ENCODE results near the gene CDC42EP4.

The CDC42EP4 gene

GRCh38 chr17:73349647-73350046 lies 37.8 kb upstream of the CDC42EP4 start:
- no peak overlapping the region for H3K4me3 ChIP-seq (IDR thresholded peaks at IDR 0.05; ENCODE audit: insufficient read depth, low read depth, low read length)
- no peaks in the 10 kb centered on the region for H3K79me2 ChIP-seq (ENCODE audit: insufficient read depth, low read depth)
- H3K27ac ChIP-seq = no peak overlapping the region
- H2AFZ ChIP-seq (ENCODE audit: low read depth) = no peak overlapping the region
- H3K9ac ChIP-seq = no peak overlapping the region
- H3K27me3 ChIP-seq (ENCODE audit: insufficient read depth, low read depth) = no peaks in the 10 kb centered on the region; the same call in 1 of the 2 replicates
- no peak for TF ChIP-seq CTCF (conservative IDR thresholded peaks at IDR 0.05; ENCODE audit: low read depth, low read length)
- H3K4me1 ChIP-seq (ENCODE audit: low read depth, poor library complexity, severe bottlenecking) = peaks cover 2% of the 10 kb centered on the region
- H3K4me2 ChIP-seq = no peak overlapping the region
- H4K20me1 ChIP-seq (ENCODE audit: insufficient read depth) = no peaks in the 10 kb centered on the region
- no peaks in the 10 kb centered on the region for H3K36me3 ChIP-seq (ENCODE audit: insufficient read depth)

GRCh38 chr17:73349138-73349537 lies 37.3 kb upstream of the CDC42EP4 start:
- no peak for TF ChIP-seq CTCF (conservative IDR thresholded peaks at IDR 0.05; ENCODE audit: low read depth, low read length)
- Histone ChIP-seq H3K4me2 (no peak overlapping the region), H4K20me1 (ENCODE audit: insufficient read depth) (no peaks in the 10 kb centered on the region), H3K79me2 (ENCODE audit: insufficient read depth, low read depth) (no peaks in the 10 kb centered on the region), H2AFZ (ENCODE audit: low read depth) (no peak overlapping the region), H3K27me3 (ENCODE audit: insufficient read depth, low read depth) (no peaks in the 10 kb centered on the region; the same call in 1 of the 2 replicates), H3K4me1 (ENCODE audit: low read depth, poor library complexity, severe bottlenecking) (peaks cover 7% of the 10 kb centered on the region), H3K36me3 (ENCODE audit: insufficient read depth) (no peaks in the 10 kb centered on the region), H3K27ac (no peak overlapping the region), H3K9ac (no peak overlapping the region), H3K4me3 (IDR thresholded peaks at IDR 0.05; ENCODE audit: insufficient read depth, low read depth, low read length) (no peak overlapping the region)

GRCh38 chr17:73348829-73349095 lies 37.0 kb upstream of the CDC42EP4 start:
- H3K79me2 ChIP-seq (ENCODE audit: insufficient read depth, low read depth) = no peaks in the 10 kb centered on the region
- H3K4me3 ChIP-seq (IDR thresholded peaks at IDR 0.05; ENCODE audit: insufficient read depth, low read depth, low read length) = no peak overlapping the region
- H3K27ac ChIP-seq = no peak overlapping the region
- H4K20me1 ChIP-seq (ENCODE audit: insufficient read depth) = no peaks in the 10 kb centered on the region
- H3K27me3 ChIP-seq (ENCODE audit: insufficient read depth, low read depth) = no peaks in the 10 kb centered on the region; the same call in 1 of the 2 replicates
- H3K4me1 ChIP-seq (ENCODE audit: low read depth, poor library complexity, severe bottlenecking) = peaks cover 11% of the 10 kb centered on the region
- no peak overlapping the region for H2AFZ ChIP-seq (ENCODE audit: low read depth)
- no peaks in the 10 kb centered on the region for H3K36me3 ChIP-seq (ENCODE audit: insufficient read depth)
- TF ChIP-seq CTCF (conservative IDR thresholded peaks at IDR 0.05; ENCODE audit: low read depth, low read length) = no peak
- no peak overlapping the region for H3K9ac ChIP-seq
- no peak overlapping the region for H3K4me2 ChIP-seq

GRCh38 chr17:73348018-73348828 lies 36.4 kb upstream of the CDC42EP4 start:
- no peaks in the 10 kb centered on the region for H4K20me1 ChIP-seq (ENCODE audit: insufficient read depth)
- no peak overlapping the region for H3K9ac ChIP-seq
- TF ChIP-seq CTCF (conservative IDR thresholded peaks at IDR 0.05; ENCODE audit: low read depth, low read length) = no peak
- H3K27ac ChIP-seq = no peak overlapping the region
- H2AFZ ChIP-seq (ENCODE audit: low read depth) = no peak overlapping the region
- peaks cover 16% of the 10 kb centered on the region for H3K4me1 ChIP-seq (ENCODE audit: low read depth, poor library complexity, severe bottlenecking)
- H3K36me3 ChIP-seq (ENCODE audit: insufficient read depth) = no peaks in the 10 kb centered on the region
- no peaks in the 10 kb centered on the region for H3K79me2 ChIP-seq (ENCODE audit: insufficient read depth, low read depth)
- no peak overlapping the region for H3K4me2 ChIP-seq
- H3K4me3 ChIP-seq (IDR thresholded peaks at IDR 0.05; ENCODE audit: insufficient read depth, low read depth, low read length) = no peak overlapping the region
- H3K27me3 ChIP-seq (ENCODE audit: insufficient read depth, low read depth) = no peaks in the 10 kb centered on the region; the same call in 1 of the 2 replicates

All from KMS-11 (cell line).